ENCODE data around the gene SMIM24.

Gene SMIM24

DNA sequence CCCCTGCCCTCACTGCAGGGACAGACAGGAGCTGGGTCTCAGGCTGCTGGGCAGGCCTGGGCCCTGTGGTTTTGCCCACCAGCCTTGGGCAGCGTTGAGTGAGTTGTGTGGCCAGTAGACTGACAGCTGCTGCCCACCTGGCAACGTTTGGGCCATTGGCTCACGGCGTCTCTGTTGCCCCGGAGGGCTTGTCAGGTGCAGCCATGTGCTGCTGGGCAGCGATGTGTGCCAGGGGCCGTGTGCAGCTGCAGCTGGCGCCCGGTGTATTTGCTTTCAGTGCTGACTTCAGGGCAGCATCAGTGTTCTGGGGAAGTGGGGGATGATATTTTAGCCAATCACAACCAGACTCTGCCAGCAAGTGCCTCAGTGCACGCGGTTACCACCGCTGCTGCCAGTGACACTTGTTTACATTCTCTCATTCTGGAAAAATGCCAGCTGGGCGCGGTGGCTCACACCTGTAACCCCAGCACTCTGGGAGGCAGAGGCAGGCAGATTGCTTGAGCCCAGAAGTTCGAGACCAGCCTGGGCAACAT lies 36.4 kb upstream of the SMIM24 start:
- no peaks in the 10 kb centered on the region for H3K36me3 ChIP-seq (ENCODE audit: low read length)
- no peak overlapping the region for H2AFZ ChIP-seq (ENCODE audit: low read depth, low read length, severe bottlenecking)
- 0 out of 2 replicates have a peak, but pooled peaks cover 5% of the 10 kb centered on the region for H4K20me1 ChIP-seq (ENCODE audit: low read depth, low read length)
- TF ChIP-seq, protein P1, sequence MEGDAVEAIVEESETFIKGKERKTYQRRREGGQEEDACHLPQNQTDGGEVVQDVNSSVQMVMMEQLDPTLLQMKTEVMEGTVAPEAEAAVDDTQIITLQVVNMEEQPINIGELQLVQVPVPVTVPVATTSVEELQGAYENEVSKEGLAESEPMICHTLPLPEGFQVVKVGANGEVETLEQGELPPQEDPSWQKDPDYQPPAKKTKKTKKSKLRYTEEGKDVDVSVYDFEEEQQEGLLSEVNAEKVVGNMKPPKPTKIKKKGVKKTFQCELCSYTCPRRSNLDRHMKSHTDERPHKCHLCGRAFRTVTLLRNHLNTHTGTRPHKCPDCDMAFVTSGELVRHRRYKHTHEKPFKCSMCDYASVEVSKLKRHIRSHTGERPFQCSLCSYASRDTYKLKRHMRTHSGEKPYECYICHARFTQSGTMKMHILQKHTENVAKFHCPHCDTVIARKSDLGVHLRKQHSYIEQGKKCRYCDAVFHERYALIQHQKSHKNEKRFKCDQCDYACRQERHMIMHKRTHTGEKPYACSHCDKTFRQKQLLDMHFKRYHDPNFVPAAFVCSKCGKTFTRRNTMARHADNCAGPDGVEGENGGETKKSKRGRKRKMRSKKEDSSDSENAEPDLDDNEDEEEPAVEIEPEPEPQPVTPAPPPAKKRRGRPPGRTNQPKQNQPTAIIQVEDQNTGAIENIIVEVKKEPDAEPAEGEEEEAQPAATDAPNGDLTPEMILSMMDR (IDR thresholded peaks at IDR 0.05; ENCODE audit: insufficient read depth, low read length, poor library complexity, severe bottlenecking), result no peak
- no peak for TF ChIP-seq EZH2phosphoT487 (conservative IDR thresholded peaks at IDR 0.05; ENCODE audit: low read length)
- H3K9ac ChIP-seq (ENCODE audit: low read length), result no peak overlapping the region
- H3K9me3 ChIP-seq (ENCODE audit: insufficient read depth, low read length), result no peaks in the 10 kb centered on the region
- peaks cover 78% of the 10 kb centered on the region for H3K79me2 ChIP-seq (ENCODE audit: insufficient read depth, low read length)
- no peak overlapping the region for H3K4me3 ChIP-seq (ENCODE audit: insufficient read depth, low read length, poor library complexity, severe bottlenecking)
- H3K4me2 ChIP-seq (ENCODE audit: low read depth, low read length, poor library complexity, severe bottlenecking), result peak overlapping the region; percentile 11
- no peaks in the 10 kb centered on the region for H3F3A ChIP-seq (ENCODE audit: insufficient read depth)
- peak overlapping the region; percentile 57 for H3K27ac ChIP-seq (ENCODE audit: low read depth, low read length)
- no peaks in the 10 kb centered on the region for H3K9me2 ChIP-seq (replicated peaks; ENCODE audit: insufficient read depth, low read length)
- no peaks in the 10 kb centered on the region for H3K27me3 ChIP-seq (ENCODE audit: low read length)

DNA sequence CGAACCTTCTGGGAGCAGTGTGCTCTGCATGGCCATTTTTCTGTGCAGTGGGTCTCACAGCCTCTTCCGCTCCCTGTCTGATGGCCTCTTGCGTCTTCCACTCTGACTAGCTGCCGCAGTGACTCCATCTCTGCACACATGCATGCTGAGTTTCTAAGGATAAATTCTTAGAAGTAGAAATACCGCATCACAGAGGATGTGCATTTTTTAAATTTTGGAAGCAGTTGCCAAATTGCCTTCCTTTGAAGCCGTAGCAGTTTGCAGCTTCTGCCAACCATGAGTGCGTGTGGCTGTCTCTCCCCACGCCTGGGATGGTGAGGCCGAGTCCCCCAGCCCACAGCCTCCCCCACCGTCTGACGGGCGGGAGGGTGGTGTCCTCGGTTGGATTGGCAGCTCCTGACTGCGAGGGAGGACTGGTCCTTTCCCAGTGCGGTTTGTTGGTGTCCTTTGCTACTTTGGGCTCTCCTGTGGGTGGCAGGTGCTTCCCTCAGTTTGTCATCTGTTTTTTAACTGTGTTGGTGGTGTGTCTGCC lies 35.6 kb upstream of the SMIM24 start:
- Histone ChIP-seq H3K4me3 (ENCODE audit: insufficient read depth, low read length, poor library complexity, severe bottlenecking) (no peak overlapping the region), H3K36me3 (ENCODE audit: low read length) (no peaks in the 10 kb centered on the region), H3K9me2 (replicated peaks; ENCODE audit: insufficient read depth, low read length) (no peaks in the 10 kb centered on the region), H3K79me2 (ENCODE audit: insufficient read depth, low read length) (peaks cover 83% of the 10 kb centered on the region), H3K9ac (ENCODE audit: low read length) (no peak overlapping the region), H3K27me3 (ENCODE audit: low read length) (no peaks in the 10 kb centered on the region), H3F3A (ENCODE audit: insufficient read depth) (no peaks in the 10 kb centered on the region), H3K4me2 (ENCODE audit: low read depth, low read length, poor library complexity, severe bottlenecking) (peak overlapping the region; percentile 11), H2AFZ (ENCODE audit: low read depth, low read length, severe bottlenecking) (no peak overlapping the region), H3K27ac (ENCODE audit: low read depth, low read length) (peak overlapping the region; percentile 53), H4K20me1 (ENCODE audit: low read depth, low read length) (0 out of 2 replicates have a peak, but pooled peaks cover 5% of the 10 kb centered on the region), H3K9me3 (ENCODE audit: insufficient read depth, low read length) (no peaks in the 10 kb centered on the region)
- TF ChIP-seq EZH2phosphoT487 (conservative IDR thresholded peaks at IDR 0.05; ENCODE audit: low read length), result no peak
- TF ChIP-seq, protein P1 (IDR thresholded peaks at IDR 0.05; ENCODE audit: insufficient read depth, low read length, poor library complexity, severe bottlenecking), result no peak

DNA sequence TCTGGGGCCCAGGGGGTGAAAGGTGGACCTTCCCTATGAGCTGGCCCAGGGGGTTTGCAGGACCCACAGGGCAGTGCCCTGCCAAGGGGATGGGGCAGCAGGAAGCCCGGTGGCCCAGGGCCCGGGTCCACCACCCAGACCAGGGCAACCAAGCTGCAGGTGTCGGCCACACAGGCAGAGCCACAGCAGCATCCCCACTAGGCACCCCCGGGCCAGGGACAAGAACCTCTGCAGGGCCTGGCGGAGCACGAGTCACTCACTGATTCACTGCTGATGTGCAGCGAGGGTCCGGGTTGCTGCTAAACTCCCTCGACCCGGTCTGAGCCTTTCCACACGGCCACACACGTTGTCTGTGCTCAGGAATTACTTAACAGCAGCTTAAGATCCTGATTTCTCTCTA lies 34.6 kb upstream of the SMIM24 start:
- H3K9me3 ChIP-seq (ENCODE audit: insufficient read depth, low read length), result no peaks in the 10 kb centered on the region
- no peaks in the 10 kb centered on the region for H3K27me3 ChIP-seq (ENCODE audit: low read length)
- no peak for TF ChIP-seq EZH2phosphoT487 (conservative IDR thresholded peaks at IDR 0.05; ENCODE audit: low read length)
- TF ChIP-seq, protein P1 (IDR thresholded peaks at IDR 0.05; ENCODE audit: insufficient read depth, low read length, poor library complexity, severe bottlenecking), result no peak
- H3K79me2 ChIP-seq (ENCODE audit: insufficient read depth, low read length), result peaks cover 83% of the 10 kb centered on the region
- H4K20me1 ChIP-seq (ENCODE audit: low read depth, low read length), result 0 out of 2 replicates have a peak, but pooled peaks cover 5% of the 10 kb centered on the region
- no peaks in the 10 kb centered on the region for H3K36me3 ChIP-seq (ENCODE audit: low read length)
- H3K4me2 ChIP-seq (ENCODE audit: low read depth, low read length, poor library complexity, severe bottlenecking), result no peak overlapping the region
- no peaks in the 10 kb centered on the region for H3K9me2 ChIP-seq (replicated peaks; ENCODE audit: insufficient read depth, low read length)
- H2AFZ ChIP-seq (ENCODE audit: low read depth, low read length, severe bottlenecking), result no peak overlapping the region
- H3K27ac ChIP-seq (ENCODE audit: low read depth, low read length), result no peak overlapping the region
- no peaks in the 10 kb centered on the region for H3F3A ChIP-seq (ENCODE audit: insufficient read depth)
- no peak overlapping the region for H3K4me3 ChIP-seq (ENCODE audit: insufficient read depth, low read length, poor library complexity, severe bottlenecking)
- no peak overlapping the region for H3K9ac ChIP-seq (ENCODE audit: low read length)

Data from SU-DHL-6 (cell line).